H1 (cell line): ENCODE data around the gene EXD3. TPM values are rescaled to one million over a fixed set of nuclear protein-coding genes. Genes with fewer than 3 reads are reported as not detected.

Experiments used
- polyA plus RNA-seq, 7 experiments: library from polyadenylated mRNA; depleted of rRNA in 3 of 7; stranded (reverse) in 5 of 7; unstranded in 2 of 7; fragments of >200 nt in 5 of 7; fragments of 200-250 nt in 2 of 7; gene quantifications; 1 replicate in 5 of 7; 2 replicates in 1 of 7; 4 replicates in 1 of 7; pipeline versions ENCODE4 v1.2.1 to v1.2.3, GENCODE V29; 2011 to 2013; ENCODE audit warnings: missing spikeins in 2 of 7, mixed read lengths in 2 of 7
- total RNA-seq: library from RNA; stranded (reverse); fragmentation: NEBNext Ultra II Directional; extraction: Animal tissue kit (Norgen Biotek cat#: 25700); gene quantifications from 2 replicates; pipeline ENCODE4 v1.2.1, GENCODE V29; 2021
- TF ChIP-seq, protein P1 (sequence below): IDR thresholded peaks from 2 replicates; pipeline ENCODE4 v1.6.1; 2011; ENCODE audit warnings: low read depth, mild to moderate bottlenecking, low read length; ENCODE audit not compliant: insufficient read depth

The EXD3 gene
- total and polyA plus RNA-seq, 2 of the 8 experiments (the other 6 are each of a cell fraction or from before 2014, with no cell fraction given), result 7.2 to 9.4 TPM

DNA sequence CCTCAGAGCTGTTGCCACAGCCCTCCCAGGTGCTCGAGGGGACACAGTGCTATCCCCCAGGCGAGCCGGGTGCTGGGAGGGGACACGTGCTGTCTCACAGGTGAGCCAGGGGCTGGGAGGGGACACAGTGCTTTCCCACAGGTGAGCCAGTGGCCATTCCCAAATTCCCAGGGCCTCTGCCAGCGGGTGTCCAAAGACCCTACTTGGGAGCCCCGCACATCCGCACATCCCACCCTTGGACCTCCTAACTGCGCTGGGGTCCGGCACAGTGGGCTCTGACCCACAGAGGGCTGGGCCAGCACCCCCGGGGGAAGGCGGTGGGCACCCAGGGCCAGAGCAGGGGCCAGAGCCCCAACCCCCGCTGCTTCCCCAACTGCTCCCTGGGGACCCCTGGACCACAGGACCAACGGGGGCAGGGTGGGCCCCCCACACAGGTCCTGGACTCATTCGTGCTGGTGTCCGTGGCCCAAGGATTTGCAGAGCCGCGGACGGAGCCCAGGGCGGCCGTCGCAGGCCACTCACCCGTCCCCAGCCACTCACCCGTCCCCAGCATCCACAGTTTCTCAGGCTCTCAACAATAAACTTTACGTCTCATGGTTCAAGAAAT, 17.9 kb downstream of the EXD3 start (continued):
- TF ChIP-seq, protein P1, sequence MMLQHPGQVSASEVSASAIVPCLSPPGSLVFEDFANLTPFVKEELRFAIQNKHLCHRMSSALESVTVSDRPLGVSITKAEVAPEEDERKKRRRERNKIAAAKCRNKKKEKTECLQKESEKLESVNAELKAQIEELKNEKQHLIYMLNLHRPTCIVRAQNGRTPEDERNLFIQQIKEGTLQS, result no peak
- TF ChIP-seq, all 59 proteins: peak for 0
